A549 treated with AZD9567 at 1 μM for 4 hours (cell line): Measurements from ENCODE around the gene TMEM123. TPM values are rescaled to one million over a fixed set of nuclear protein-coding genes. Genes with fewer than 3 reads are reported as not detected.

Source experiments
- total RNA-seq: library from RNA; stranded (reverse); fragments of 200-300 nt; extraction: Qiagen RNA extraction; gene quantifications from 5 replicates; pipeline ENCODE4 v1.2.3, GENCODE V29; 2022; ENCODE audit not compliant: insufficient read depth

Gene TMEM123
- total RNA-seq, result 137 to 255 TPM (median 169 TPM) in 5 replicates

GRCh38 chr11:102452461-102453301, at the start of gene TMEM123:
TMEM123 (minus strand) TSS chr11:102452765; CDS start chr11:102452623, 142 bp downstream.

GRCh38 chr11:102346748-102347461, 105.7 kb downstream of the TMEM123 start, which contains the start of gene BIRC2:
BIRC2 (plus strand) TSS chr11:102347214; CDS start chr11:102349855, 2,641 bp downstream.

Other genes starting within 250 kb of the TMEM123 start
- 37.2 to 44.4 TPM (median 41.1 TPM) in 5 replicates for gene BIRC3, start 135.3 kb downstream of the TMEM123 start, total RNA-seq
- 28.0 to 59.6 TPM (median 30.5 TPM) in 5 replicates for gene BIRC2, start 105.6 kb downstream of the TMEM123 start, total RNA-seq
- 20.9 to 31.8 TPM (median 25.1 TPM) in 5 replicates for gene MMP7, start 78.0 kb upstream of the TMEM123 start, total RNA-seq
- gene MMP20, start 172.6 kb upstream of the TMEM123 start, total RNA-seq, result not detected in 5 replicates